NOMO-1 (cell line): ENCODE measurements around the gene GLRX.
A peak's percentile ranks its signal among the peaks of the same experiment; 100 is the strongest.

Experiments used
- DNase-seq, 2 experiments: peaks; one replicate each; lab custom pipeline; 2025; ENCODE audit not compliant: unreplicated experiment in 2 of 2; lab: John Stamatoyannopoulos, UW

Gene GLRX

GRCh38 chr5:95822542-95823181 lies at the start of gene GLRX:
Gene GLRX (minus strand): TSS chr5:95822726. CDS start chr5:95822662, 64 bp downstream.
- peak; percentile 31 to 63 for DNase-seq

GRCh38 chr5:95871146-95871806 lies 48.8 kb upstream of the GLRX start:
- no peak for DNase-seq

GRCh38 chr5:95870105-95870672 lies 47.7 kb upstream of the GLRX start:
- DNase-seq, result peak in 1 of 2 experiments; percentile 80

GRCh38 chr5:95869173-95869855 lies 46.8 kb upstream of the GLRX start:
- DNase-seq, result peak in 1 of 2 experiments; percentile 72

- DNase-seq, result no peak
Measured at GRCh38 chr5:95868136-95868535, 45.6 kb upstream of the GLRX start.

- no peak for DNase-seq
Measured at GRCh38 chr5:95866435-95867040, 44.0 kb upstream of the GLRX start.

GRCh38 chr5:95864944-95865504 lies 42.5 kb upstream of the GLRX start:
- no peak for DNase-seq

GRCh38 chr5:95864456-95864855 lies 41.9 kb upstream of the GLRX start:
- DNase-seq, result no peak

- peak; percentile 35 to 74 for DNase-seq
Measured at GRCh38 chr5:95863383-95863757, 40.8 kb upstream of the GLRX start.

GRCh38 chr5:95862671-95863382 lies 40.3 kb upstream of the GLRX start:
- no peak for DNase-seq

- DNase-seq, result peak in 1 of 2 experiments; percentile 13
Measured at GRCh38 chr5:95861864-95862561, 39.5 kb upstream of the GLRX start.

GRCh38 chr5:95861221-95861863 lies 38.8 kb upstream of the GLRX start:
- peak; percentile 82 to 84 for DNase-seq

- no peak for DNase-seq
Measured at GRCh38 chr5:95859661-95860060, 37.1 kb upstream of the GLRX start.

GRCh38 chr5:95858661-95859595 lies 36.4 kb upstream of the GLRX start:
- peak; percentile 77 to 88 for DNase-seq

GRCh38 chr5:95858023-95858461 lies 35.5 kb upstream of the GLRX start:
- no peak for DNase-seq

- DNase-seq, result no peak
Measured at GRCh38 chr5:95857185-95857945, 34.8 kb upstream of the GLRX start.

GRCh38 chr5:95856501-95856981 lies 34.0 kb upstream of the GLRX start:
- DNase-seq, result no peak
